ENCODE results near the gene HAND2.

GRCh38 chr4:173490256-173490655 is 39.8 kb downstream of the HAND2 start:
- TF ChIP-seq, protein P1, sequence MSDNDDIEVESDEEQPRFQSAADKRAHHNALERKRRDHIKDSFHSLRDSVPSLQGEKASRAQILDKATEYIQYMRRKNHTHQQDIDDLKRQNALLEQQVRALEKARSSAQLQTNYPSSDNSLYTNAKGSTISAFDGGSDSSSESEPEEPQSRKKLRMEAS (IDR thresholded peaks at IDR 0.05): no peak
- TF ChIP-seq TEAD4 (IDR thresholded peaks at IDR 0.05) (no peak), NFIC (IDR thresholded peaks at IDR 0.05) (no peak), TAF1 (IDR thresholded peaks at IDR 0.05; ENCODE audit: low read depth) (no peak), EP300 (IDR thresholded peaks at IDR 0.05; ENCODE audit: borderline replicate concordance) (no peak)

All from Ishikawa (cell line).